SU-DHL-6 (cell line): Measurements from ENCODE around the gene PPP3CA.

Experiments used
- H2AFZ ChIP-seq: fragments of 200-600 bp; sonication (generic); 2 replicates; pipeline ENCODE4 v1.6.1; 2014; ENCODE audit warnings: low read depth, mild to moderate bottlenecking, moderate library complexity, mixed read lengths, antibody characterized with exemption, low read length; ENCODE audit not compliant: severe bottlenecking
- H3F3A ChIP-seq: fragments of 200-600 bp; shearing (Covaris generic); 2 replicates; pipeline ENCODE4 v1.6.0; 2016; ENCODE audit warnings: antibody characterized with exemption, mild to moderate bottlenecking; ENCODE audit not compliant: insufficient read depth
- H3K27ac ChIP-seq: fragments of 200-600 bp; sonication (generic); 2 replicates; pipeline ENCODE4 v1.5.1; 2016; ENCODE audit warnings: low read depth, mild to moderate bottlenecking, low read length, moderate library complexity, mixed read lengths
- H3K27me3 ChIP-seq: fragments of 200-600 bp; sonication (generic), shearing (Covaris generic); 2 replicates; pipeline ENCODE4 v1.6.0; 2014; ENCODE audit warnings: mild to moderate bottlenecking, low read length
- H3K36me3 ChIP-seq: fragments of 200-600 bp; sonication (generic); 2 replicates; pipeline ENCODE4 v1.6.1; 2014; ENCODE audit warnings: mild to moderate bottlenecking, low read length, mixed read lengths
- H3K4me2 ChIP-seq: fragments of 300-600, 200-600 bp; shearing (Covaris generic), sonication (generic); 2 replicates; pipeline ENCODE4 v1.6.0; 2014; ENCODE audit warnings: low read length, low read depth, mild to moderate bottlenecking; ENCODE audit not compliant: poor library complexity, severe bottlenecking
- H3K4me3 ChIP-seq: fragments of 200-600 bp; sonication (generic); 2 replicates; pipeline ENCODE4 v1.5.1; 2014; ENCODE audit warnings: antibody characterized with exemption, low read length, mild to moderate bottlenecking, mixed read lengths; ENCODE audit not compliant: insufficient read depth, poor library complexity, severe bottlenecking
- H3K79me2 ChIP-seq: fragments of 200-600 bp; sonication (generic); 2 replicates; pipeline ENCODE4 v1.6.1; 2014; ENCODE audit warnings: mild to moderate bottlenecking, low read length, moderate library complexity; ENCODE audit not compliant: insufficient read depth
- H3K9ac ChIP-seq: fragments of 200-600 bp; sonication (generic); 2 replicates; pipeline ENCODE4 v1.7.0; 2014; ENCODE audit warnings: mild to moderate bottlenecking, low read length
- H3K9me2 ChIP-seq: fragments of 200-600 bp; sonication (generic); replicated peaks from 2 replicates; pipeline ENCODE4 v1.6.1; 2014; ENCODE audit warnings: low read length; ENCODE audit not compliant: insufficient read depth
- H3K9me3 ChIP-seq: fragments of 200-600 bp; sonication (generic); 2 replicates; pipeline ENCODE4 v1.6.1; 2014; ENCODE audit warnings: low read length, mixed read lengths; ENCODE audit not compliant: insufficient read depth
- H4K20me1 ChIP-seq: fragments of 200-600 bp; sonication (generic); 2 replicates; pipeline ENCODE4 v1.6.1; 2014; ENCODE audit warnings: low read depth, mild to moderate bottlenecking, antibody characterized with exemption, low read length, moderate library complexity, mixed read lengths
- CTCF ChIP-seq: fragments of 200-600 bp; sonication (generic); IDR thresholded peaks from one replicate; pipeline ENCODE4 v1.5.1; 2017; ENCODE audit warnings: antibody characterized with exemption, mild to moderate bottlenecking, low read length, moderate library complexity; ENCODE audit not compliant: insufficient read depth, poor library complexity, severe bottlenecking
- EZH2phosphoT487 ChIP-seq: fragments of 200-600 bp; sonication (generic), shearing (Covaris generic); conservative IDR thresholded peaks from 2 replicates; pipeline ENCODE4 v1.6.1; 2018; ENCODE audit warnings: mild to moderate bottlenecking, antibody characterized with exemption, low read length, moderate library complexity, mixed read lengths

Gene PPP3CA

GRCh38 chr4:101274888-101275752 lies 72.2 kb downstream of the PPP3CA start:
- H3K27me3 ChIP-seq, result no peaks in the 10 kb centered on the region
- no peak overlapping the region for H3K4me3 ChIP-seq
- no peak overlapping the region for H3K9ac ChIP-seq
- H3K36me3 ChIP-seq, result no peaks in the 10 kb centered on the region
- H3K9me3 ChIP-seq, result no peaks in the 10 kb centered on the region
- no peaks in the 10 kb centered on the region for H3F3A ChIP-seq
- no peak overlapping the region for H3K27ac ChIP-seq
- H3K79me2 ChIP-seq, result no peaks in the 10 kb centered on the region
- H3K4me2 ChIP-seq, result no peak overlapping the region
- no peaks in the 10 kb centered on the region for H3K9me2 ChIP-seq
- no peak overlapping the region for H2AFZ ChIP-seq
- TF ChIP-seq EZH2phosphoT487, result no peak
- TF ChIP-seq CTCF, result no peak
- H4K20me1 ChIP-seq, result no peaks in the 10 kb centered on the region

GRCh38 chr4:101271516-101271915 lies 75.8 kb downstream of the PPP3CA start:
- H3K79me2 ChIP-seq, result no peaks in the 10 kb centered on the region
- no peak for TF ChIP-seq EZH2phosphoT487
- TF ChIP-seq CTCF, result no peak

DNA sequence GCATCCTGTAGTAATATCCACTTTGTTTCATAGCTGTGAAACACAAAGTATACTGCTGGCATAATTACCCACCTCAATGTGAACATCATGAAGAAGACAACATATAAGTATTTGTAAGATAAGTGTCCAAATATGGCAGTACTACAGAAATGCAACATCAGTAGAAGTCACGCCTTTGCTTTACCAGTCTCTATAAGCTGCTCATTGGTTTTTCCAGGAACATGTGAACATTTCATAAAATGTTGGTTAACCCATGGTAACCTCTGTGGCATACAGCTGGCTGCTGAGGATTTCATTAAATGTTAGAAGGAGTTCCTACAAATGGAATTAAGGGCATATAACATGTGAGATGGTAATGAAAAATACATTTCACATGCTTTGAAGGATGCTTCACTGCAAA lies 77.6 kb downstream of the PPP3CA start:
- no peaks in the 10 kb centered on the region for H3F3A ChIP-seq
- H3K9me2 ChIP-seq, result no peaks in the 10 kb centered on the region
- H4K20me1 ChIP-seq, result no peaks in the 10 kb centered on the region
- TF ChIP-seq EZH2phosphoT487 (no peak), CTCF (no peak)
- no peak overlapping the region for H2AFZ ChIP-seq
- no peaks in the 10 kb centered on the region for H3K36me3 ChIP-seq
- no peaks in the 10 kb centered on the region for H3K79me2 ChIP-seq
- no peak overlapping the region for H3K4me3 ChIP-seq
- H3K9ac ChIP-seq, result no peak overlapping the region
- H3K27ac ChIP-seq, result no peak overlapping the region
- no peaks in the 10 kb centered on the region for H3K9me3 ChIP-seq
- H3K27me3 ChIP-seq, result no peaks in the 10 kb centered on the region
- no peak overlapping the region for H3K4me2 ChIP-seq

More at GRCh38 chr4:101271516-101271915, 75.8 kb downstream of the PPP3CA start:
- no peaks in the 10 kb centered on the region for H3F3A ChIP-seq
- H3K36me3 ChIP-seq, result no peaks in the 10 kb centered on the region
- no peak overlapping the region for H3K4me2 ChIP-seq
- no peaks in the 10 kb centered on the region for H3K27me3 ChIP-seq
- no peak overlapping the region for H3K27ac ChIP-seq
- H4K20me1 ChIP-seq, result no peaks in the 10 kb centered on the region
- H3K9me3 ChIP-seq, result no peaks in the 10 kb centered on the region
- no peak overlapping the region for H2AFZ ChIP-seq
- no peak overlapping the region for H3K4me3 ChIP-seq
- no peaks in the 10 kb centered on the region for H3K9me2 ChIP-seq
- no peak overlapping the region for H3K9ac ChIP-seq
